Activated B cell treated with CpG ODN at 0.5 μM for 24 hours (primary cell): ENCODE results near the gene PIKFYVE. TPM values are rescaled to one million over a fixed set of nuclear protein-coding genes. Genes with fewer than 3 reads are reported as not detected.
A peak's percentile ranks its signal among the peaks of the same experiment; 100 is the strongest.

Experiments used
- ATAC-seq: fragments of 200-7000 bp; cut with Tn5 transposase; one replicate; pipeline ENCODE4 v1.10.0; 2021; ENCODE audit warnings: low read depth, mild to moderate bottlenecking, moderate library complexity
- CTCF ChIA-PET: fragments of 350-600 bp; sonication (Branson Sonifier 250); formaldehyde crosslinking; loops from one replicate; lab custom pipeline; 2021; ENCODE audit warnings: antibody characterized with exemption; lab: Charles Lee
- POLR2A ChIA-PET: fragments of 350-600 bp; sonication (Branson Sonifier 250); formaldehyde crosslinking; loops from one replicate; lab custom pipeline; 2021; ENCODE audit warnings: antibody characterized with exemption; lab: Charles Lee
- DNase-seq: peaks from one replicate; pipeline ENCODE4 v3.0.0; 2022
- H3K27ac Mint-ChIP-seq: one replicate; pipeline ENCODE4 v1.8.0; 2020; ENCODE audit warnings: mixed read lengths
- H3K27me3 Mint-ChIP-seq: one replicate; pipeline ENCODE4 v1.8.0; 2021; ENCODE audit warnings: mixed read lengths
- H3K36me3 Mint-ChIP-seq: one replicate; pipeline ENCODE4 v1.8.0; 2021; ENCODE audit warnings: low read depth, mixed read lengths
- H3K4me1 Mint-ChIP-seq: one replicate; pipeline ENCODE4 v1.8.0; 2021; ENCODE audit warnings: mixed read lengths
- H3K4me3 Mint-ChIP-seq: one replicate; pipeline ENCODE4 v1.8.0; 2020; ENCODE audit warnings: mild to moderate bottlenecking, mixed read lengths
- H3K9me3 Mint-ChIP-seq: one replicate; pipeline ENCODE4 v1.8.0; 2020; ENCODE audit warnings: mixed read lengths
- intact Hi-C: fragments of 100-400 bp; cut with micrococcal nuclease; formaldehyde crosslinking; loops from one replicate; pipeline ENCODE4 v1.15.1; 2024
- total RNA-seq: library from RNA; stranded (reverse); gene quantifications from 2 replicates; pipeline ENCODE4 v1.2.3, GENCODE V29; 2022
- TF ChIP-seq, protein P1 (sequence below): fragments of 200-600 bp; IDR thresholded peaks from one replicate; pipeline ENCODE4 v1.8.0; 2022; ENCODE audit warnings: antibody characterized with exemption, mild to moderate bottlenecking

The PIKFYVE gene
- total RNA-seq, 1 donor from 2014 or later, result 106 TPM

DNA sequence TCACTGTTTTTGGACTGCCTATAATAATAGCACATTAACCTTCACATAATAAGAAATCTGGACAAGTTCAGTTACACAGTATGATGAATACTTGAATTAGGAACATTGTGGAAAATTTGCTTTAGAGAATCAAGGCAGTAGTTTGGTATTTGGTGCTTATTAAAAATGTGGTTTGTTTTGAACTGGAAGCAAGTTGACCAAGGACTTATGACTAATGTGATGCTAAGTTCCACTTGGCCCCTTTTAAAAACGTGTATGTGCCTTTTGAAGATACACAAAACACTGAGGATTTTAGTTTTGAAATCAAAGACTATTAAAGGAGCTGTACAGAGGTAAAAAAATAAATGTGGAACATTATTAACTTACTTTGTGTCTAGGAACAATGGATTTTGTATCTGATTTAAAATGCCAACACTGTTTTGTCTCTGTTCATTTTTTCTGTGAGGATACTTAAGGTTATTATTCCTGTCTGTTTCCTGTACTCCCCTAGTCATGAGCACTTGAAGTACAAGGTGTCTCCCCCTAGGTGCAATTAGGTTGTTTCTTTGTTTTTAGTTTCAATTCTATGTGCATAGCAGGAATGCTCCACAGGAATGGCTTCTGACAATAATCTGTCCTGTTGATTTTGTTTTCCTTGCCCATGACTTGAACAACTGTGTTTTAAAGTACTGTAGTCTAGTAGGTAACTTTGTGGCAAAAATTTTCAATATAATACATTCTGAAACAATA lies 91.0 kb downstream of the PIKFYVE start:
- DNase-seq (no peak), ATAC-seq (no peak)
- ChIA-PET POLR2A (no interaction called here), CTCF (interaction anchor here (1.4 kb wide), 1 partner anchor 9 kb away, joined by 3 read pairs; no protein-coding TSS in a partner anchor)
- Mint-ChIP-seq H3K4me3 (no peak overlapping the region), H3K27ac (peak overlapping the region; percentile 27), H3K27me3 (no peaks in the 10 kb centered on the region), H3K4me1 (peaks cover 6% of the 10 kb centered on the region), H3K36me3 (peaks cover 68% of the 10 kb centered on the region), H3K9me3 (no peaks in the 10 kb centered on the region)
- TF ChIP-seq, protein P1, sequence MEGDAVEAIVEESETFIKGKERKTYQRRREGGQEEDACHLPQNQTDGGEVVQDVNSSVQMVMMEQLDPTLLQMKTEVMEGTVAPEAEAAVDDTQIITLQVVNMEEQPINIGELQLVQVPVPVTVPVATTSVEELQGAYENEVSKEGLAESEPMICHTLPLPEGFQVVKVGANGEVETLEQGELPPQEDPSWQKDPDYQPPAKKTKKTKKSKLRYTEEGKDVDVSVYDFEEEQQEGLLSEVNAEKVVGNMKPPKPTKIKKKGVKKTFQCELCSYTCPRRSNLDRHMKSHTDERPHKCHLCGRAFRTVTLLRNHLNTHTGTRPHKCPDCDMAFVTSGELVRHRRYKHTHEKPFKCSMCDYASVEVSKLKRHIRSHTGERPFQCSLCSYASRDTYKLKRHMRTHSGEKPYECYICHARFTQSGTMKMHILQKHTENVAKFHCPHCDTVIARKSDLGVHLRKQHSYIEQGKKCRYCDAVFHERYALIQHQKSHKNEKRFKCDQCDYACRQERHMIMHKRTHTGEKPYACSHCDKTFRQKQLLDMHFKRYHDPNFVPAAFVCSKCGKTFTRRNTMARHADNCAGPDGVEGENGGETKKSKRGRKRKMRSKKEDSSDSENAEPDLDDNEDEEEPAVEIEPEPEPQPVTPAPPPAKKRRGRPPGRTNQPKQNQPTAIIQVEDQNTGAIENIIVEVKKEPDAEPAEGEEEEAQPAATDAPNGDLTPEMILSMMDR, result no peak
- intact Hi-C loops, result loop anchor here (5.0 kb wide), 1 partner anchor 35 kb away; no protein-coding TSS in a partner anchor

DNA sequence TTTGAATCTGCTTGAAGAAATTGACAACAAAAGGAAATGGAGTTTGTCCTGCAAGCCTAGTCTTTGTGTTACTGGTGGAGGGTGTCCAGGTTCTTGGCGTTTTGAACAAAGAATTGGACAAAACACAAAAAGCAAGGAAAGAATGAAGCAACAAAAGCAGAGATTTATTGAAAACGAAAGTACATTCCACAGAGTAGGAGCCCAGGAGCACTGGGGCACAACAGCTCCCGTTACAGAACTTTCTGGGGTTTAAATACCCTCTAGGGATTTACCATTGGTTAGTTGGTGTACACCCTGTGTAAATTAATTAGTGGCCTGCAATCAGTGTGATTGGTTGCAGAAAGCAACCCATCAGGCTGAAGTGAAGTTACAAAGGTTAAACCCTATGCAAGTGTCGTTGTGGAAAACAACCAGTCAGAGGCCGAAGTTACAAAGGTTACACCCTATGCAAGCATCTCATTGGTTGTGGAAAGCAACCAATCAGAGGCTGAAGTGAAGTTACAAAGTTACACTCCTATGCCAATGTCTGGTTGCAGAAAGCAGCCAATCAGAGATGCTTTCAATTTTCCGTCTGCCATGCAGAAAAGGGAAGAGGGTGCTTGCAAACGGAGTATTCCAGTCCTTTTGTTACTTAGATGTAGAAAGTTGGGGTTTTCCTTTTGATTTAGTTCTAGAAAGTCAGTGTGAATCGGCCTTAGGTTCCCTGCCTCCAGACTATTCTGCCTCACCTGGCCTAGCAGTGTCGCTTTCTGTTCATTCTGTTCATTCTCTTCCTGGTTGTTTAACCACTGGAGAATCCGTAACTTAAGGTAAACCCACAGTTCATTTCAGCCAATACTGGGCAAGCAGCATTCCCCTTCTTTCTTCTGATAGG lies 92.9 kb downstream of the PIKFYVE start:
- H3K36me3 Mint-ChIP-seq, result peaks cover 50% of the 10 kb centered on the region
- intact Hi-C loops, result loop anchor here (5.0 kb wide), 1 partner anchor 37 kb away; no protein-coding TSS in a partner anchor
- ChIA-PET CTCF (no interaction called here), POLR2A (interaction anchor here (0.6 to 1.0 kb wide), 3 partner anchors 39 to 145 kb away, joined by 3 to 4 read pairs (median 3); partner anchors contain the start of gene PIKFYVE)
- TF ChIP-seq, protein P1, result no peak
- no peaks in the 10 kb centered on the region for H3K9me3 Mint-ChIP-seq
- no peaks in the 10 kb centered on the region for H3K27me3 Mint-ChIP-seq
- H3K4me3 Mint-ChIP-seq, result peak overlapping the region; percentile 65
- DNase-seq, result no peak
- ATAC-seq, result peak; percentile 13
- peak overlapping the region; percentile 73 for H3K27ac Mint-ChIP-seq
- peaks cover 10% of the 10 kb centered on the region for H3K4me1 Mint-ChIP-seq

DNA sequence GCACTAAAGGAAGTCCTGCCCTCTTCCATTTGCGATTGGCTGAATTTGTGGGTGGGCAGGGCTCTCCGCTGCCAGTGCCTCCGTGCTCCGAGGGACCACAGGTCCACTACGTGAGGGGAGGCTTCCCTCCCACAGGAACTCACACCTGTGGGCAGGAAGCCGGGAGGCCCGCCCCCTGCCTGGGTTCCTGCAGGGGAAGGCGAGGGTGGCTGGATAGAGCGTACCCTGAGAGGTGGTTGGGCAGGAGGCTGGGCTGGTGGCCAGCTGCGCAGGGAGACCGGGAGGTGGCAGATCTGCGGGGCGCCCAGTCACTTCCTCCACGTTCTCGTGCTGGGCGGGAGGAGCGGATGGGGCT lies 93.6 kb downstream of the PIKFYVE start:
- Mint-ChIP-seq H3K27ac (no peak overlapping the region), H3K36me3 (peaks cover 44% of the 10 kb centered on the region), H3K4me3 (peak overlapping the region; percentile 65), H3K9me3 (no peaks in the 10 kb centered on the region), H3K4me1 (peaks cover 10% of the 10 kb centered on the region), H3K27me3 (no peaks in the 10 kb centered on the region)
- intact Hi-C loops, result loop anchor here (5.0 kb wide), 1 partner anchor 37 kb away; no protein-coding TSS in a partner anchor
- ChIA-PET CTCF (no interaction called here), POLR2A (no interaction called here)
- ATAC-seq, result peak; percentile 70
- TF ChIP-seq, protein P1, result no peak
- no peak for DNase-seq

DNA sequence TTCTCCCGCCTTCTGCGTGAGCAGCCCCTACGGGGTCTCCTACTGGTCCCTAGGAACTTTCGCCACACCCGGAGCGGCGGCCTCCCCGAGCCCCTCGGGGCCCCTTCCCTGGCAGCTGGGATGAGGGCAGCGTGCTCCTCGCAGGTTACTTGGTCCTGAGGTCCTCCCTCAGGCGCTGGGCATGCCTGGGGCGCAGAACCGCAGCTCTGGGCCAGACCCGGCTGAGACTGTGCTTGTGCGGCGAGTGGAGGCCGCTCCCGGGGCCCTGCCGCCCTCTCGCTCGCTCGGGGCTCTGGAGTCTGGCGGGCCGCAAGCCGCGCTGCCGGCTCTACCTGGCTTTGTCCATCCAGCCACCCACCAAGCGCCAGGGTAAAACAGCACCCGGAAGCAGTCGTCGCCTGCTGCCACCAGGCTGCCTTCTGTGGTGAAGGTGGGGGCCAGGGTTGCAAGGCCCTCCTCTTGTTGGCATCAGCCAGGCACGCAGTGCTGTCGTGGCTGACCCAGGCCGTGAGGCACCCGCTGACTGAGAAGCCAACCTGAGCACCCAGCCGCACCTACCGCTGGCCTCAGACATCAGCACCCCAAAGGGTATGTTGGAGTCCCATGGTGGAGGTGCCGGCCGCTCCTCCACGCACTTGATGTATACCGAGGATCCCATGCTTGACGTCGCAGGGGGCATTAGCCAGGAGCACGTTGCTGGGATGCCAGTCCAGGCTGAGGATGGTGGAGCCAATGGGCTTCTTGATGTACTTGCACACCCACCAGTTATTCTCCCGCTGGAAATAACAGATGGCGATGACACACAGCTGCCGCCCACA lies 94.4 kb downstream of the PIKFYVE start:
- DNase-seq, result no peak
- no peak overlapping the region for H3K27ac Mint-ChIP-seq

More for the DNA sequence above, 94.4 kb downstream of the PIKFYVE start:
- ATAC-seq, result no peak
- TF ChIP-seq, protein P1, result no peak
- Mint-ChIP-seq H3K36me3 (peaks cover 35% of the 10 kb centered on the region), H3K4me1 (peaks cover 10% of the 10 kb centered on the region), H3K9me3 (peaks cover 4% of the 10 kb centered on the region), H3K4me3 (no peak overlapping the region), H3K27me3 (no peaks in the 10 kb centered on the region)
- ChIA-PET POLR2A (no interaction called here), CTCF (no interaction called here)
- intact Hi-C loops, result no loop called here
